ENCODE measurements around the gene TIMM17A. TPM values are rescaled to one million over a fixed set of nuclear protein-coding genes. Genes with fewer than 3 reads are reported as not detected.
A peak's percentile ranks its signal among the peaks of the same experiment; 100 is the strongest.

TIMM17A gene
- total and polyA plus RNA-seq, 2 experiments from 2014 or later = 65.0 to 90.1 TPM

DNA sequence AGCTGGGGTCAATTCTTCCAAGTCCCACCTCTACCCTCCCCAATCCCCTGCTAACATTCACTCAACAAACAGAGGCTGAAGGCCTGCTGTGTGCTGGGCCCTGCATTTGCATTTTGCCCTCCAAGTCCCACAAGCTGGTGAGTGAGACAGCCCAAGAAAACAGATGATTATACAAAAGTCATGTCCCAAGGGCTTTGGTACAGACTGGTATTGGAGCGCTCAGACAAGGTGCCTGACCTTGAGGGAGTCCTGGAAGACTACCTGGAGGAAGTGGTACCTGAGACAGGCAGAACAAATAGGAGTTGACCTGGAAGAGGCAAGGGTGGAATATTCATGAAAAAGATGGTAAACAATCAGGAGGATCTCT is 13.2 kb upstream of the TIMM17A start:
- WGBS (ENCODE audit: low lambda C conversion rate, missing lambda C conversion rate) = 95% methylated on average over 1 of the region's 1 CpG
- Histone ChIP-seq H3K79me2 (peaks cover 5% of the 10 kb centered on the region), H3K36me3 (replicated peaks; ENCODE audit: insufficient read depth, low read depth) (no peaks in the 10 kb centered on the region), H3K4me2 (peak overlapping the region; percentile 62), H3K27ac (peak overlapping the region; percentile 11), H4K20me1 (ENCODE audit: insufficient read depth, poor library complexity, severe bottlenecking) (no peaks in the 10 kb centered on the region), H3K4me1 (ENCODE audit: insufficient read depth) (no peaks in the 10 kb centered on the region), H3K27me3 (no peaks in the 10 kb centered on the region), H3K9me2 (replicated peaks; ENCODE audit: insufficient read depth) (no peaks in the 10 kb centered on the region), H3K9me3 (ENCODE audit: low read depth) (no peaks in the 10 kb centered on the region), H2AFZ (no peak overlapping the region), H3K4me3 (no peak overlapping the region)
- DNase-seq (ENCODE audit: low spot score) = no peak
- TF ChIP-seq EZH2 (IDR thresholded peaks at IDR 0.05; ENCODE audit: borderline replicate concordance) (no peak), EZH2phosphoT487 (IDR thresholded peaks at IDR 0.05; ENCODE audit: low read depth, severe bottlenecking, unreplicated experiment) (no peak)

DNA sequence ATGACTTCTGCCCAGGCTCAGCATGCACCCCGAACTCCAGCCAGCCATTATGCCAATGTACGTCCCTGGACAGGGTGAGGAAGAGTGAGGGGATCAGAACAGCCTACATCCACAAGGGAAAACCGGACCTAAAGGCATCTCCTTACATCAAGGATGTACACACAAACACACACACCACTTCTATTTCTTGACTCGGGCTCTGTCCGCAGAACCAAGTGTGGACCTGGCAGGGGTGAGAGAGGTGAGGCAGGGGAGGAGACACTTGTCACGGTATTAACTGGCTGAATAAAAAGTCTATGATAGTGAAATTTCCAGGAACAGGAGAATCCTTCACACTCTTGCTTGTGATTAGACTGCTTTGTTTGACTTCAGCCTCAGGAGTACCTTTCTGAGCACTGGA is 11.3 kb upstream of the TIMM17A start:
- H3K27ac ChIP-seq = no peak overlapping the region
- no peak for TF ChIP-seq EZH2phosphoT487 (IDR thresholded peaks at IDR 0.05; ENCODE audit: low read depth, severe bottlenecking, unreplicated experiment)
- TF ChIP-seq EZH2 (IDR thresholded peaks at IDR 0.05; ENCODE audit: borderline replicate concordance) = no peak
- TF ChIP-seq, protein P1, sequence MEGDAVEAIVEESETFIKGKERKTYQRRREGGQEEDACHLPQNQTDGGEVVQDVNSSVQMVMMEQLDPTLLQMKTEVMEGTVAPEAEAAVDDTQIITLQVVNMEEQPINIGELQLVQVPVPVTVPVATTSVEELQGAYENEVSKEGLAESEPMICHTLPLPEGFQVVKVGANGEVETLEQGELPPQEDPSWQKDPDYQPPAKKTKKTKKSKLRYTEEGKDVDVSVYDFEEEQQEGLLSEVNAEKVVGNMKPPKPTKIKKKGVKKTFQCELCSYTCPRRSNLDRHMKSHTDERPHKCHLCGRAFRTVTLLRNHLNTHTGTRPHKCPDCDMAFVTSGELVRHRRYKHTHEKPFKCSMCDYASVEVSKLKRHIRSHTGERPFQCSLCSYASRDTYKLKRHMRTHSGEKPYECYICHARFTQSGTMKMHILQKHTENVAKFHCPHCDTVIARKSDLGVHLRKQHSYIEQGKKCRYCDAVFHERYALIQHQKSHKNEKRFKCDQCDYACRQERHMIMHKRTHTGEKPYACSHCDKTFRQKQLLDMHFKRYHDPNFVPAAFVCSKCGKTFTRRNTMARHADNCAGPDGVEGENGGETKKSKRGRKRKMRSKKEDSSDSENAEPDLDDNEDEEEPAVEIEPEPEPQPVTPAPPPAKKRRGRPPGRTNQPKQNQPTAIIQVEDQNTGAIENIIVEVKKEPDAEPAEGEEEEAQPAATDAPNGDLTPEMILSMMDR (IDR thresholded peaks at IDR 0.05; ENCODE audit: poor library complexity) = no peak
- no peaks in the 10 kb centered on the region for H3K9me2 ChIP-seq (replicated peaks; ENCODE audit: insufficient read depth)
- H3K36me3 ChIP-seq (replicated peaks; ENCODE audit: insufficient read depth, low read depth) = no peaks in the 10 kb centered on the region
- no peak overlapping the region for H3K4me3 ChIP-seq
- no peaks in the 10 kb centered on the region for H3K4me1 ChIP-seq (ENCODE audit: insufficient read depth)
- DNase-seq (ENCODE audit: low spot score) = no peak
- no peaks in the 10 kb centered on the region for H3K9me3 ChIP-seq (ENCODE audit: low read depth)
- H3K27me3 ChIP-seq = peaks cover 5% of the 10 kb centered on the region
- 90% methylated on average over 6 of the region's 6 CpGs for WGBS (ENCODE audit: low lambda C conversion rate, missing lambda C conversion rate)
- H2AFZ ChIP-seq = no peak overlapping the region
- peak overlapping the region; percentile 78 for H3K4me2 ChIP-seq
- peaks cover 5% of the 10 kb centered on the region for H3K79me2 ChIP-seq
- H4K20me1 ChIP-seq (ENCODE audit: insufficient read depth, poor library complexity, severe bottlenecking) = no peaks in the 10 kb centered on the region

GRCh38 chr1:201944639-201945038 is 10.7 kb upstream of the TIMM17A start:
- Histone ChIP-seq H3K27me3 (peaks cover 5% of the 10 kb centered on the region), H3K4me3 (no peak overlapping the region), H3K36me3 (replicated peaks; ENCODE audit: insufficient read depth, low read depth) (no peaks in the 10 kb centered on the region), H3K79me2 (peaks cover 5% of the 10 kb centered on the region), H2AFZ (no peak overlapping the region), H3K27ac (no peak overlapping the region), H3K9me3 (ENCODE audit: low read depth) (no peaks in the 10 kb centered on the region), H3K4me2 (peak overlapping the region; percentile 78), H3K4me1 (ENCODE audit: insufficient read depth) (no peaks in the 10 kb centered on the region), H3K9me2 (replicated peaks; ENCODE audit: insufficient read depth) (no peaks in the 10 kb centered on the region), H4K20me1 (ENCODE audit: insufficient read depth, poor library complexity, severe bottlenecking) (no peaks in the 10 kb centered on the region)
- no peak for DNase-seq (ENCODE audit: low spot score)
- TF ChIP-seq, protein P1 (IDR thresholded peaks at IDR 0.05; ENCODE audit: poor library complexity) = no peak
- TF ChIP-seq EZH2phosphoT487 (IDR thresholded peaks at IDR 0.05; ENCODE audit: low read depth, severe bottlenecking, unreplicated experiment) (no peak), EZH2 (IDR thresholded peaks at IDR 0.05; ENCODE audit: borderline replicate concordance) (no peak)
- WGBS (ENCODE audit: low lambda C conversion rate, missing lambda C conversion rate) = 86% methylated on average over 2 of the region's 3 CpGs

- peaks cover 5% of the 10 kb centered on the region for H3K27me3 ChIP-seq
- H3K27ac ChIP-seq = no peak overlapping the region
- no peaks in the 10 kb centered on the region for H3K9me3 ChIP-seq (ENCODE audit: low read depth)
- H3K4me2 ChIP-seq = peak overlapping the region; percentile 78
- no peaks in the 10 kb centered on the region for H3K36me3 ChIP-seq (replicated peaks; ENCODE audit: insufficient read depth, low read depth)
- no peaks in the 10 kb centered on the region for H3K9me2 ChIP-seq (replicated peaks; ENCODE audit: insufficient read depth)
- TF ChIP-seq, protein P1 (IDR thresholded peaks at IDR 0.05; ENCODE audit: poor library complexity) = peak; percentile 16
- no peak for TF ChIP-seq EZH2 (IDR thresholded peaks at IDR 0.05; ENCODE audit: borderline replicate concordance)
- TF ChIP-seq EZH2phosphoT487 (IDR thresholded peaks at IDR 0.05; ENCODE audit: low read depth, severe bottlenecking, unreplicated experiment) = no peak
- no peak overlapping the region for H2AFZ ChIP-seq
- no peaks in the 10 kb centered on the region for H3K4me1 ChIP-seq (ENCODE audit: insufficient read depth)
- peaks cover 5% of the 10 kb centered on the region for H3K79me2 ChIP-seq
- DNase-seq (ENCODE audit: low spot score) = no peak
- WGBS (ENCODE audit: low lambda C conversion rate, missing lambda C conversion rate) = 67% methylated on average over 4 of the region's 4 CpGs
- no peaks in the 10 kb centered on the region for H4K20me1 ChIP-seq (ENCODE audit: insufficient read depth, poor library complexity, severe bottlenecking)
- H3K4me3 ChIP-seq = no peak overlapping the region
These were observed 10.1 kb upstream of the TIMM17A start for GRCh38 chr1:201945157-201945556.

All from hepatocyte (in vitro differentiated cells).